ENCODE measurements around the gene JAM3.

DNA sequence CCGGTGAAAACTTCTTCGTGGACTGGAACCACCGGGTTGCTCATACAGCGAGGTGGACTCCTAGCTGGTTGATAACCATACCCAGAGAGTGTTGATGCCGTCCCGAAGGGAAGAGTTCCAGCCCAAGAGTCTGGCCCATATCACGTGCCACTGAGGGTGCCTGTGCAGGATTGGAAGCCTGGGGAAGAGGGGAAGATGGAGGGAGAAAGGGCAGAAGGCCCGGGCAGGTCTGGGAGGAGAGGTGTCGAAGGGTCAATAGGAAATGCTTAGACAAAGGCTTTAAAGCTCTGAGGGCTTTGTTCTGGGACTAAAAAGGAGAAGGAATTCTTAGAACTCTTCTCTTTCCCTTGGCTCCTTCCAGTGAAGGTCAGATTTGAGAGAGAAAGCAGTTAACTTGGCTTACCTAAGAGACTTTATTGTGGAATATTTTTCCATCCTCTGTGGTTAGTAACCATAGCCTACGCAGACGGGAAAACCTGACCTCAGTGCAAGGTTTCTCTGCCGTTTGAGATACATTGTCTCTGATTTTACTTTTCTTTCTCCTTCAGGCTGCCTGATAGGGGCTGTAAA lies 70.5 kb downstream of the JAM3 start:
- TF ChIP-seq, protein P1, sequence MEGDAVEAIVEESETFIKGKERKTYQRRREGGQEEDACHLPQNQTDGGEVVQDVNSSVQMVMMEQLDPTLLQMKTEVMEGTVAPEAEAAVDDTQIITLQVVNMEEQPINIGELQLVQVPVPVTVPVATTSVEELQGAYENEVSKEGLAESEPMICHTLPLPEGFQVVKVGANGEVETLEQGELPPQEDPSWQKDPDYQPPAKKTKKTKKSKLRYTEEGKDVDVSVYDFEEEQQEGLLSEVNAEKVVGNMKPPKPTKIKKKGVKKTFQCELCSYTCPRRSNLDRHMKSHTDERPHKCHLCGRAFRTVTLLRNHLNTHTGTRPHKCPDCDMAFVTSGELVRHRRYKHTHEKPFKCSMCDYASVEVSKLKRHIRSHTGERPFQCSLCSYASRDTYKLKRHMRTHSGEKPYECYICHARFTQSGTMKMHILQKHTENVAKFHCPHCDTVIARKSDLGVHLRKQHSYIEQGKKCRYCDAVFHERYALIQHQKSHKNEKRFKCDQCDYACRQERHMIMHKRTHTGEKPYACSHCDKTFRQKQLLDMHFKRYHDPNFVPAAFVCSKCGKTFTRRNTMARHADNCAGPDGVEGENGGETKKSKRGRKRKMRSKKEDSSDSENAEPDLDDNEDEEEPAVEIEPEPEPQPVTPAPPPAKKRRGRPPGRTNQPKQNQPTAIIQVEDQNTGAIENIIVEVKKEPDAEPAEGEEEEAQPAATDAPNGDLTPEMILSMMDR (IDR thresholded peaks at IDR 0.05), result no peak
- TF ChIP-seq POLR2A (IDR thresholded peaks at IDR 0.05) (no peak), EP300 (IDR thresholded peaks at IDR 0.05) (no peak)
